Measurements from ENCODE around the gene KCNJ18.
"Not testable (repeated sequence)": the region's sequence is repeated elsewhere in the genome, so short reads cannot be mapped to it uniquely, and the experiment has no call there.

- TF ChIP-seq POLR2A, POLR2AphosphoS5, EP300 (IDR thresholded peaks at IDR 0.05): not testable (repeated sequence)
- TF ChIP-seq, protein P1, sequence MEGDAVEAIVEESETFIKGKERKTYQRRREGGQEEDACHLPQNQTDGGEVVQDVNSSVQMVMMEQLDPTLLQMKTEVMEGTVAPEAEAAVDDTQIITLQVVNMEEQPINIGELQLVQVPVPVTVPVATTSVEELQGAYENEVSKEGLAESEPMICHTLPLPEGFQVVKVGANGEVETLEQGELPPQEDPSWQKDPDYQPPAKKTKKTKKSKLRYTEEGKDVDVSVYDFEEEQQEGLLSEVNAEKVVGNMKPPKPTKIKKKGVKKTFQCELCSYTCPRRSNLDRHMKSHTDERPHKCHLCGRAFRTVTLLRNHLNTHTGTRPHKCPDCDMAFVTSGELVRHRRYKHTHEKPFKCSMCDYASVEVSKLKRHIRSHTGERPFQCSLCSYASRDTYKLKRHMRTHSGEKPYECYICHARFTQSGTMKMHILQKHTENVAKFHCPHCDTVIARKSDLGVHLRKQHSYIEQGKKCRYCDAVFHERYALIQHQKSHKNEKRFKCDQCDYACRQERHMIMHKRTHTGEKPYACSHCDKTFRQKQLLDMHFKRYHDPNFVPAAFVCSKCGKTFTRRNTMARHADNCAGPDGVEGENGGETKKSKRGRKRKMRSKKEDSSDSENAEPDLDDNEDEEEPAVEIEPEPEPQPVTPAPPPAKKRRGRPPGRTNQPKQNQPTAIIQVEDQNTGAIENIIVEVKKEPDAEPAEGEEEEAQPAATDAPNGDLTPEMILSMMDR (IDR thresholded peaks at IDR 0.05), result not testable (repeated sequence)
Observed at GRCh38 chr17:21749696-21750531, 57.6 kb downstream of the KCNJ18 start.
